ENCODE results near the gene SPTBN4.

GRCh38 chr19:40617961-40618360 lies 151.2 kb downstream of the SPTBN4 start:
- TF ChIP-seq, protein P1, sequence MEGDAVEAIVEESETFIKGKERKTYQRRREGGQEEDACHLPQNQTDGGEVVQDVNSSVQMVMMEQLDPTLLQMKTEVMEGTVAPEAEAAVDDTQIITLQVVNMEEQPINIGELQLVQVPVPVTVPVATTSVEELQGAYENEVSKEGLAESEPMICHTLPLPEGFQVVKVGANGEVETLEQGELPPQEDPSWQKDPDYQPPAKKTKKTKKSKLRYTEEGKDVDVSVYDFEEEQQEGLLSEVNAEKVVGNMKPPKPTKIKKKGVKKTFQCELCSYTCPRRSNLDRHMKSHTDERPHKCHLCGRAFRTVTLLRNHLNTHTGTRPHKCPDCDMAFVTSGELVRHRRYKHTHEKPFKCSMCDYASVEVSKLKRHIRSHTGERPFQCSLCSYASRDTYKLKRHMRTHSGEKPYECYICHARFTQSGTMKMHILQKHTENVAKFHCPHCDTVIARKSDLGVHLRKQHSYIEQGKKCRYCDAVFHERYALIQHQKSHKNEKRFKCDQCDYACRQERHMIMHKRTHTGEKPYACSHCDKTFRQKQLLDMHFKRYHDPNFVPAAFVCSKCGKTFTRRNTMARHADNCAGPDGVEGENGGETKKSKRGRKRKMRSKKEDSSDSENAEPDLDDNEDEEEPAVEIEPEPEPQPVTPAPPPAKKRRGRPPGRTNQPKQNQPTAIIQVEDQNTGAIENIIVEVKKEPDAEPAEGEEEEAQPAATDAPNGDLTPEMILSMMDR (IDR thresholded peaks at IDR 0.05 in 8 of 11, conservative IDR thresholded peaks at IDR 0.05 in 3 of 11): no peak
- TF ChIP-seq POLR2AphosphoS5 (IDR thresholded peaks at IDR 0.05) (no peak), POLR2A (IDR thresholded peaks at IDR 0.05) (no peak)
